Small intestine (tissue), 7 donors: ENCODE data around the gene FBN3. TPM values are rescaled to one million over a fixed set of nuclear protein-coding genes. Genes with fewer than 3 reads are reported as not detected.

Experiments
- DNase-seq, 2 donors: peaks; one replicate each; pipeline versions ENCODE4 v3.0.0 to v3.0.0-alpha.2; 2013
- FAIRE-seq: peaks from 2 replicates; lab custom pipeline; 2012; peaks lifted over from hg19 to GRCh38; lab: Jason Lieb, UNC
- H3K27ac ChIP-seq, 3 donors: one replicate each; pipeline ENCODE4 v1.5.1; 2013; ENCODE audit warnings: low read length in 2 of 3, mild to moderate bottlenecking in 2 of 3, control low read depth in 1 of 3, inconsistent platforms in 1 of 3, low read depth in 1 of 3, moderate library complexity in 1 of 3
- H3K27me3 ChIP-seq, 3 donors: one replicate each; pipeline ENCODE4 v1.6.1; 2013; ENCODE audit warnings: low read length in 3 of 3, inconsistent platforms in 1 of 3; ENCODE audit not compliant: control insufficient read depth in 3 of 3, insufficient read depth in 3 of 3
- H3K36me3 ChIP-seq, 3 donors: one replicate each; pipeline ENCODE4 v1.6.1; 2013; ENCODE audit warnings: low read length in 3 of 3, inconsistent platforms in 1 of 3, low read depth in 1 of 3, mild to moderate bottlenecking in 1 of 3, moderate library complexity in 1 of 3; ENCODE audit not compliant: control insufficient read depth in 3 of 3, insufficient read depth in 2 of 3
- H3K4me1 ChIP-seq, 3 donors: one replicate each; pipeline ENCODE4 v1.6.1; 2013; ENCODE audit warnings: low read length in 2 of 3, inconsistent platforms in 1 of 3, low read depth in 1 of 3, mild to moderate bottlenecking in 1 of 3, moderate library complexity in 1 of 3; ENCODE audit not compliant: control insufficient read depth in 3 of 3, insufficient read depth in 2 of 3
- H3K4me3 ChIP-seq, 3 donors: one replicate each; pipeline ENCODE4 v1.5.1; 2013; ENCODE audit warnings: low read length in 3 of 3, control low read depth in 1 of 3, inconsistent platforms in 1 of 3, low read depth in 1 of 3, mild to moderate bottlenecking in 1 of 3, moderate library complexity in 1 of 3
- H3K9me3 ChIP-seq, 2 donors: one replicate each; pipeline ENCODE4 v1.6.1; 2013; ENCODE audit warnings: low read depth in 1 of 2, low read length in 1 of 2; ENCODE audit not compliant: control insufficient read depth in 2 of 2, insufficient read depth in 1 of 2
- WGBS, 3 donors: extraction: QIAGEN DNeasy Blood & Tissue Kit; methylation state at CpG; one replicate each; pipeline ENCODE4 v1.1.7; 2013; 5-methylcytosine and 5-hydroxymethylcytosine counted together
- polyA plus RNA-seq, 4 donors: library from polyadenylated mRNA; stranded (reverse) in 3 of 4; unstranded in 1 of 4; fragments of 200-250 nt in 3 of 4; fragments of 120-200 nt in 1 of 4; gene quantifications; one replicate each; pipeline versions ENCODE4 v1.2.1 to v1.2.3, GENCODE V29; 2013
- donor health status: healthy with polysubstance abuse.
- donor health status: control.
- donor health status: control.
- donor health status: Bipolar disorder and iron deficiency.
- donor health status: healthy.

Gene FBN3
- polyA plus RNA-seq, 4 donors = 0.04 to 2.5 TPM; not detected in 2

DNA sequence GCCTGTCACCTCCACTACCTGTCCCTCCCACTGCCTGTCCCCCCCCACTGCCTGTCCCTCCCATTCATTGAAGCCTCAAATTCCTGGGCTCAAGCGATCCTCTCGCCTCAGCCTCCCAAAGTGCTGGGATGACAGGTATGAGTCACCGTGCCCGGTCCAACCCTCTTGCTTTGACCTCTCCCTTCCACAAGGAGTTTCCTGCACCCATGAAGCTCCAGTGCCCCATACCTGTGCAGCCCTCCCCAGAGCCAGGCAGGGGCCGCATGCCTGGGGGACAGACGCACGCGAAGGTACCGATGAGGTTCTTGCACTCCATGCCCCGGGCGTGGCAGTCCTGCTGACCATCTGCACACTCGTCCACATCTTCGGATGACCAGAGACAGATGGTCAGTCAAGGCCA, 62.5 kb downstream of the FBN3 start:
- DNase-seq (no peak), FAIRE-seq (no peak)
- Histone ChIP-seq H3K36me3 (peaks cover 0 to 10% (median 0%) of the 10 kb centered on the region in 3 donors), H3K27me3 (no peaks in the 10 kb centered on the region), H3K4me3 (no peak overlapping the region), H3K4me1 (peaks cover 0 to 19% (median 0%) of the 10 kb centered on the region in 3 donors), H3K27ac (no peak overlapping the region), H3K9me3 (peaks cover 0 to 3% of the 10 kb centered on the region in 2 donors)
- WGBS, 3 donors = 69 to 92% (median 79%) methylated on average over 13 of the region's 13 CpGs

GRCh38 chr19:8085598-8086408, 63.6 kb downstream of the FBN3 start:
- Histone ChIP-seq H3K36me3 (peaks cover 0 to 8% (median 0%) of the 10 kb centered on the region in 3 donors), H3K9me3 (peaks cover 0 to 5% of the 10 kb centered on the region in 2 donors), H3K4me3 (no peak overlapping the region), H3K27me3 (no peaks in the 10 kb centered on the region), H3K4me1 (peaks cover 0 to 19% (median 0%) of the 10 kb centered on the region in 3 donors), H3K27ac (peak overlapping the region in 1 of 3 donors; percentile 59)
- 47 to 60% (median 51%) methylated on average over 19 to 20 of the region's 20 CpGs for WGBS, 3 donors
- DNase-seq (peak; percentile 60 to 88), FAIRE-seq (no peak)

GRCh38 chr19:8084152-8084551, 65.2 kb downstream of the FBN3 start:
- Histone ChIP-seq H3K4me1 (peaks cover 0 to 19% (median 0%) of the 10 kb centered on the region in 3 donors), H3K9me3 (peaks cover 0 to 8% of the 10 kb centered on the region in 2 donors), H3K4me3 (no peak overlapping the region), H3K36me3 (peaks cover 0 to 6% (median 0%) of the 10 kb centered on the region in 3 donors), H3K27me3 (no peaks in the 10 kb centered on the region), H3K27ac (no peak overlapping the region)
- WGBS, 3 donors = 88 to 92% (median 89%) methylated on average over 12 to 13 of the region's 13 CpGs
- FAIRE-seq (no peak), DNase-seq (no peak)

GRCh38 chr19:8083141-8083540, 66.3 kb downstream of the FBN3 start:
- Histone ChIP-seq H3K27ac (no peak overlapping the region), H3K27me3 (no peaks in the 10 kb centered on the region), H3K4me3 (no peak overlapping the region), H3K36me3 (peaks cover 0 to 6% (median 0%) of the 10 kb centered on the region in 3 donors), H3K9me3 (peaks cover 0 to 8% of the 10 kb centered on the region in 2 donors), H3K4me1 (peaks cover 0 to 19% (median 0%) of the 10 kb centered on the region in 3 donors)
- WGBS, 3 donors = 77 to 85% (median 80%) methylated on average over 12 of the region's 12 CpGs
- DNase-seq = no peak
- FAIRE-seq = no peak

DNA sequence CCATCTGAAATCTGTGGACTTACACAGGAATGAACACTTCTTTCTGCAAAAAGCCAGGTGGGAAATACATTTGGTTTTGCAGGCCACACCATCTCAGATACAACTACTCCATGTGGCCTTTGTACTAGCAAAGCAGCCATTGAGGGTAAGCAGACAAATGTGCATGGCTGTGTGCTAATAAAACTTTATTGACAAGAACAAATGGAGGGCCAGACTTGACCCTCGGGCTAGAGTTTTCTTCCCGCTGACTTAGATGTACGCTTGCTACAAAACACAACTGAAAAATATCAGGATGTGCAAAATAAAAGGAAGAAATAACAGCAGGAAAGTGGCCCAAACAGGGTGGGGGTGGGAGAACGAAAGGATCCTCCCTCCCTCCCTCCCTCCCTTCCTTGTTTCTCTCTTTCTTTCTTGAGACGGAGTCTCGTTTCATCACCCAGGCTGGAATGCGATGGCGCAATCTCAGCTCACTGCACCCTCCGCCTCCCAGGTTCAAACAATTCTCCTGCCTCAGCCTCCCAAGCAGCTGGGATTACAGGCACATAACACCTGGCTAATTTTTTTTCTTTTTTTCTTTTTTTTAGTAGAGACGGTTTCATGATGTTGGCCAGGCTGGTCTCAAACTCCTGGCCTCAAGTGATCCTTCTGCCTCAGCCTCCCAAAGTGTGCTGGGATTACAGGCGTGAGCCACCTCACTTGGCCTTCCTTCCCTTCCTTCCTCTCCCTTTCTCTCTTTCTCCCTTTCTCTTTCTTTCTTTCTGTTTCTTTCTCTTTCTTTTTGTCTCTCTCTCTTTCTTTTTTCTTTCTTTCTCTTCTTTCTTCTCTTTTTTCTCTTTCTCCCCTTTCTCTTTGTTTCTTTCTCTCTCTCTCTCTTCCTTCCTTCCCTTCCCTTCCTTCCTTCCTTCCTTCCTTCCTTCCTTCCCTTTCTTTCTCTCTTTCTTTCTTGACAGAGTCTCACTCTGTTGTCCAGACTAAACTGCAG, 67.5 kb downstream of the FBN3 start:
- H3K36me3 ChIP-seq = peaks cover 0 to 4% (median 0%) of the 10 kb centered on the region in 3 donors
- 79 to 87% (median 82%) methylated on average over 11 of the region's 11 CpGs for WGBS, 3 donors
- no peaks in the 10 kb centered on the region for H3K27me3 ChIP-seq
- H3K27ac ChIP-seq = no peak overlapping the region
- no peak overlapping the region for H3K4me3 ChIP-seq
- H3K4me1 ChIP-seq = peaks cover 0 to 18% (median 0%) of the 10 kb centered on the region in 3 donors
- DNase-seq (no peak), FAIRE-seq (no peak)
- peaks cover 0 to 8% of the 10 kb centered on the region in 2 donors for H3K9me3 ChIP-seq

DNA sequence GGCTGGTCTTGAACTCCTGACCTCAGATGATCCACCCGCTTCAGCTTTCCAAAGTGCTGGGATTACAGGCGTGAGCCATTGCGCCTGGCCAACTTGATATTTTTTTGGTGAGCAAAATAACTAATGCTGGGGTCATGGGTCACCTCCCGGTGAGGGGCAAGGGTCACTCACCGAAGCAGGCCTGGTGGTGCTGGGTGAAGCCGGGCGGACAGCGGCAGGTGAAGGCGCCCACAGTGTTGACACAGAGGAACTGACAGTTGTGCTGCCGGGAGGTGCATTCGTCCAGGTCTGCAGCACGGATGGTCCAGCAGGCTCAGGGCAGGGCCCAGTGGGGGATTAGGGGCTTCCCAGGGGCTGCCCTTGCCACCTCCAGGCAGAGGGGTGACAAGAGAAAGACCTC, 68.6 kb downstream of the FBN3 start:
- H3K27ac ChIP-seq = no peak overlapping the region
- H3K4me3 ChIP-seq = no peak overlapping the region
- peaks cover 0 to 4% (median 0%) of the 10 kb centered on the region in 3 donors for H3K36me3 ChIP-seq
- H3K4me1 ChIP-seq = peaks cover 0 to 8% (median 0%) of the 10 kb centered on the region in 3 donors
- no peaks in the 10 kb centered on the region for H3K27me3 ChIP-seq
- no peak for FAIRE-seq
- 80 to 89% (median 82%) methylated on average over 12 of the region's 12 CpGs for WGBS, 3 donors
- H3K9me3 ChIP-seq = peaks cover 0 to 8% of the 10 kb centered on the region in 2 donors
- no peak for DNase-seq

DNA sequence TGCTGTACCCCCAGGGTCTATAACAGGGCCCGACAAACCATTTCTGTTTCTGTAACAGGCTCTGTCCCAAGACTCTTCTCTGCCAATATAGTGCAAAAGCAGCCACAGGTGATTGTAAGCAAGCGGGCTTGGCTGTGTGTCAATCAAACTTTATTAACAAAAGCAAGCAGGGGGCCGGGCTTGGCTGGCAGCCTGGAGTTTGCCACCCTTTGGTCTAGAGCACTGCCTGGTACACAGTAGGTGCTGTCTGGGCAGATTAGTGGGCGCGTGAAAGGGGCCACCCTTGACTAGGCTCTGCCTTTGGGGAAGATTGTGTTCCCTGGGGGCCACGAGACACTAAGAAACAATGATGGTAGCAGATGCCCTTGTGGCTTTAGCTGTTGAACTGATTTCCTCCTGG, 69.4 kb downstream of the FBN3 start:
- FAIRE-seq (no peak), DNase-seq (no peak)
- H3K9me3 ChIP-seq = peaks cover 0 to 8% of the 10 kb centered on the region in 2 donors
- no peaks in the 10 kb centered on the region for H3K27me3 ChIP-seq
- H3K36me3 ChIP-seq = peaks cover 0 to 2% (median 0%) of the 10 kb centered on the region in 3 donors
- no peak overlapping the region for H3K4me3 ChIP-seq
- H3K27ac ChIP-seq = no peak overlapping the region
- 92 to 93% (median 92%) methylated on average over 6 of the region's 6 CpGs for WGBS, 3 donors
- H3K4me1 ChIP-seq = no peaks in the 10 kb centered on the region
